ENCODE measurements around the gene TEDC1.

GRCh38 chr14:105458010-105458409 lies 33.0 kb upstream of the TEDC1 start:
- TF ChIP-seq POLR2AphosphoS5 (IDR thresholded peaks at IDR 0.05; ENCODE audit: low read depth, low read length) (no peak), TAF1 (IDR thresholded peaks at IDR 0.05; ENCODE audit: borderline replicate concordance, insufficient read depth, low read length) (no peak), SIN3A (IDR thresholded peaks at IDR 0.05; ENCODE audit: borderline replicate concordance, insufficient read depth, low read length) (no peak), REST (IDR thresholded peaks at IDR 0.05; ENCODE audit: insufficient read depth in 1 of 2, low read depth in 2 of 2, low read length in 2 of 2) (no peak)
